IPS-18c (cell line): Measurements from ENCODE around the gene LOXL3.
A peak's percentile ranks its signal among the peaks of the same experiment; 100 is the strongest.

Source experiments
- H3K4me3 ChIP-seq: 2 replicates; pipeline ENCODE4 v1.7.0; 2013; ENCODE audit warnings: low read depth, mild to moderate bottlenecking, low read length, moderate library complexity; ENCODE audit not compliant: insufficient read depth
- H3K9me3 ChIP-seq: one replicate; pipeline ENCODE4 v1.6.1; 2013; ENCODE audit warnings: mild to moderate bottlenecking, low read length, moderate library complexity; ENCODE audit not compliant: control insufficient read depth, insufficient read depth

The LOXL3 gene

GRCh38 chr2:74556159-74556558, 2.4 kb upstream of the LOXL3 start:
- H3K4me3 ChIP-seq: no peak overlapping the region
- no peaks in the 10 kb centered on the region for H3K9me3 ChIP-seq

DNA sequence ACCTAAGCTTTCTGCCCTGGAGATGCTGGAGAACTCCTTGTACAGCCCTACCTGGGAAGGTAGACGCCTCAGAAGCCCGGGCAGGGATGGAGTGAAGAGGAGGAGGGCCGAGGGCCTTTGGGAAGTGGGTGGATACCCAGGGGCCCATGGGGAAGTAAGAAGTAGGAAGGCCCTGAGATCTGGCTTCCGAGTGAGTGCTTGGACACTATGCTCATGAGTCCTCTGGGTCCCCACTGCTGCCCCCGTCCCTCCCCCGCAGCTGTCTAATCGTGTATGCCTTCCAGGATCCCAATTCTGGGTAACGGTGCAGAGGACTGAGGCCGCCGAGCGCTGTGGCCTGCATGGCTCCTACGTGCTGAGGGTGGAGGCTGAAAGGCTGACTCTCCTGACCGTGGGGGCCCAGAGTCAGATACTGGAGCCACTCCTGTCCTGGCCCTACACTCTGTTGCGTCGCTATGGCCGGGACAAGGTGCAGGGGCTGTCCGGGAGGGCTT, 1.9 kb upstream of the LOXL3 start:
- Histone ChIP-seq H3K4me3 (peak overlapping the region; percentile 96), H3K9me3 (no peaks in the 10 kb centered on the region)

DNA sequence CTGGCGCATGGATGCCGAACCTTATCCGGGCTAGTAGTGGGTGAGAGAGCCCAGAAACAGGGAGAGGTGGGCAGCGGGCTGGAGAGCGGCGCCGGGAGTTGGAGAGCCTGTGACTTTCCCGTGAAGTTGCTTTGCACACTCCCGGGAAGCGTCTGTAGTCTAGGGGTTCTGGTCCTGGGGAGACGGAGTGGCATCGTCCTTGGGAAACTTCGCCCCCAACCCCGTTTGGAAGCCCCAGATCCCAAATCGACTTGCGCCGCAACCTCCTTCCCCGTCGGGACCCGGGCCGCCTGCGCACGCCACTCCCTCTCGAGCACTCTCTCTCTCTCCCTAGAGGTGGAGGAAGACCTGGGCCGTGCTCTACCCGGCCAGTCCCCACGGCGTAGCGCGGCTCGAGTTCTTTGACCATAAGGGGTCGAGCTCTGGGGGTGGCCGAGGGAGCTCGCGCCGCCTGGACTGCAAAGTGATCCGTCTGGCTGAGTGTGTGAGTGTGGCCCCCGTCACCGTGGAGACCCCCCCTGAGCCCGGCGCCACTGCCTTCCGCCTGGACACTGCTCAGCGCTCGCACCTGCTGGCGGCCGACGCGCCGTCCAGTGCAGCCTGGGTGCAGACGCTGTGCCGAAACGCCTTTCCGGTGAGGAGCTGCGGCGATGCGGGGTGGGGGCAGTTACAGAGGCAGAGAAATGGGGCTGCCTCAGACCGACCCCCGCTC, 1.2 kb upstream of the LOXL3 start:
- H3K4me3 ChIP-seq: peak overlapping the region; percentile 96
- H3K9me3 ChIP-seq: no peaks in the 10 kb centered on the region

DNA sequence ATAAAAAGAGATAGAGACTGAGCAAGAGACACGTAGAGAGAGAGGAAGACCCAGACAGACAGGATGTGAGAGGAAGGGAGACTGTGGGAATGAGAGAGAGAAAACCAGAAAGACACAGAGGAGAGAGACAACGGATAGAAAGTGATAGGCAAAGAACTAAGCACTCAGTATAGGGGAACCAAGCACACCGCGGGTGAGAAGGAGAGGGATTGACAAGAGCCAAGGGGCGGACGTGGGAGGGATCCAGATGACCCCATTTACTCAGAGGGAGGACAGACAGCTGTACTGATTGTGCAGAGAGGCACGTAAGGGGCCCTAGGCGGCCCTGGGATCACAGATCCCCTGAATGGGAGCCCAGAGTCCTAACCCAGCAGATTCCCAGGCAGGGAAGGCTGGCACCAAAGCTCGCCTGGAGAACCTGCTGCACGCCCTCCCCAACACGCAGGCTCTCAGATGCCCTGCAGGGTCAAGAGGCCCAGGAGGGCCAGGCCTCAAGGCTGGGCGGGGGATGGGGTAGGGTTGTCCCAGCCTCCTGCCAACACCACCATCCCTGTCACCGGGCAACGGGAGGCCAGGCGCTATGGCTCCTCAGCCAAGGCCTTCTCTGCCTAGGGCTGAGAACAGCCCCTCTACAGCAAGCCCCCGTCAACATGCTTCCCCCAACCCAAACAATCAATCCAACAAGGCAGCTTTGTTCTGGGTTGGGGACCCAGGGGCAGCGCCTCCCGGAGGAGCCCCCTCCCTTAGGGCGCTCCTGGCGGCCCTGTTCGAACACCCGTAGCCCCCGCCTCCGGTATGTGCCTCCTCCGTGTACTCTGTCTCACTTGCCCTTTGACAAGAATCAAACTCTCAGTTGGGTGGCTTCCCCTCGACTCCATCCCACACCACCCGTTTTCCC, 579 bp downstream of the LOXL3 start:
- Histone ChIP-seq H3K9me3 (no peaks in the 10 kb centered on the region), H3K4me3 (peak overlapping the region; percentile 96)

GRCh38 chr2:74551942-74552913, 1.5 kb downstream of the LOXL3 start:
- H3K4me3 ChIP-seq: no peak overlapping the region
- H3K9me3 ChIP-seq: no peaks in the 10 kb centered on the region

DNA sequence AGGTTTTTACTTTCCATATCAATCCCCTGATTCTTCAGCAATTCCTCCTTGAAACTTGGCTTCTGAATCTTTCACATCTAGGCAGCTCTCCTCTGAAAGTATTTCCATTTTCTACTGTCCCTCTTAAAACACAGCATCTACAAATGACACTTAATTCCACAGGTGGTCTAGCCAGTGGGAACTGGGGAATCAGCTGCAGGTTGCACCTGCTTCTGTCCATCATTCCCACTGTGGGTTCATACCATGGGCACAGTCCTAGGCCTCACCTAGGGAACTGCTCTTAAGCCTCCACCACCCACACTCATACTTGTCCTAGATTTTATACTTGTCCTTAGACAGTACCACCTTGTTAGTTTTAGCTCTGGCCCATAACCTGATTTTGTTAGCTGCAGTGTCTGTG, 2.2 kb downstream of the LOXL3 start:
- no peak overlapping the region for H3K4me3 ChIP-seq
- H3K9me3 ChIP-seq: no peaks in the 10 kb centered on the region

DNA sequence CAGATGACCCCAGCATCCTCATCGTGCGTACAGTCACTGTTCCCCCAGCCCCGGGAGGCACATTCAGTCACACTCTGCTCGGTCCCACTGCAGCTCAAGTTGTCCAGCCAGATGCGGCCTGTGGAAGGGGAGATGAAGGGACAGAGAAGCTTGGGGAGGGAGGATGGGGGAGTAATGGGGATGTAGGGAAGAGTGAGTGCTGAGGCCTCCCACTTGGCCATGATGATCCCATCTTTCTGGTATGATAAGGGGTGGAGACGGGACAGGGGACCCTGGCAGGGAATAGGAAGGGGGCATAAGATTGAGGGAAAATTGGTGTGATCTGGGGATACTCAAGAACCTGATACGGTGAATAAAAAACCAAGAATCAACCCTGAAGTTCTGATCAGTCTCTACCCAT, 3.5 kb downstream of the LOXL3 start:
- no peak overlapping the region for H3K4me3 ChIP-seq

GRCh38 chr2:74548900-74549826, 4.6 kb downstream of the LOXL3 start:
- Histone ChIP-seq H3K9me3 (no peaks in the 10 kb centered on the region), H3K4me3 (peak overlapping the region; percentile 77)

More for the DNA sequence above, 3.5 kb downstream of the LOXL3 start:
- H3K9me3 ChIP-seq: no peaks in the 10 kb centered on the region

- no peaks in the 10 kb centered on the region for H3K9me3 ChIP-seq
These were observed 5.3 kb downstream of the LOXL3 start for GRCh38 chr2:74548285-74548899.

GRCh38 chr2:74546004-74546403, 7.7 kb downstream of the LOXL3 start:
- Histone ChIP-seq H3K4me3 (no peak overlapping the region), H3K9me3 (no peaks in the 10 kb centered on the region)

More at GRCh38 chr2:74548285-74548899, 5.3 kb downstream of the LOXL3 start:
- H3K4me3 ChIP-seq: peak overlapping the region; percentile 77

GRCh38 chr2:74544634-74545033, 9.1 kb downstream of the LOXL3 start:
- Histone ChIP-seq H3K4me3 (no peak overlapping the region), H3K9me3 (no peaks in the 10 kb centered on the region)

- Histone ChIP-seq H3K9me3 (no peaks in the 10 kb centered on the region), H3K4me3 (no peak overlapping the region)
These were observed 10.8 kb downstream of the LOXL3 start for GRCh38 chr2:74542978-74543377.

GRCh38 chr2:74540291-74540690, 13.5 kb downstream of the LOXL3 start:
- Histone ChIP-seq H3K4me3 (no peak overlapping the region), H3K9me3 (no peaks in the 10 kb centered on the region)

DNA sequence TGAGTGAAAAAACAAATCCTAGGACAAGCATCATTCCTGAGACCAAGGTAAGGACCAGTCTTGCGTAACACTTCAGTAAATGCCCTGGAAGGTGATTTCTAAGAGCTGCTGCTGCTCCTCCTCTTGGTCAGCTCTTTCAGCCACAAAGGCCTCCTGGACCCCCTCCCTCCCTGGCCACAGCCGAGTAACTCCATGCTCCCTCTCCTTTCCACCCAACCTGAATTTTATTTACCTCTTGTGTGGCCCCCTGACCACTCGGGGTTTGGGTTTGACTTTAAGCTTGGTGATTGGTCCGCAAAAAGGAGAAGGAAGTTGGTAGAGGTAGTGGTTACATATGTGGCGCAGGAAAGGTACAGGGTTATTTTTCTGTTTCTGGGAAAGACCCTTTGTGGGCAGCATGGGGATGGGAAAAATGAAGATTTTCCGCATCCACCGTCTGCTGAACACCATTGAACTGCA, 14.8 kb downstream of the LOXL3 start:
- no peaks in the 10 kb centered on the region for H3K9me3 ChIP-seq
- no peak overlapping the region for H3K4me3 ChIP-seq

DNA sequence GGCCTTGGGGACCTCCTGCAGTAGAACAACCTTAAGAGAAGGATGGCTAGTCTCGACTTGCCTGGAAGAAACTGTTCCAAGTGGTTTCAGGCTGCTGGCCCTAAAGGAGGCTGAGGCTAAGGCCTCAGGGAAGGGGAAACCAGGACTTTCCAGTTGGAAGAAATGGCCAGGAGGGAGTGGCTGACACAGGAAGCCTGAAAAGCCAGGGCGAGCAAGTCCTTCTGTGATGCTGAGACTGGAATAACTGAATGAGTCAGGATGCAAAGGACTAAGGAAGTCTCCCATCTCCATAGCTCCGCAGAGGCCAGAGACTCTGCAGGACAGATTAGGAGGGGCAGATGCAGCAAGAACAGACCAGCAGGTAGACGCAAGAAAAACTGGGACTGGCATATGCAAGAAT, 16.6 kb downstream of the LOXL3 start:
- Histone ChIP-seq H3K4me3 (no peak overlapping the region), H3K9me3 (no peaks in the 10 kb centered on the region)
